NCI-H146 (cell line): Measurements from ENCODE around the gene PKD1L1.
A peak's percentile ranks its signal among the peaks of the same experiment; 100 is the strongest.
"Not testable (repeated sequence)": the region's sequence is repeated elsewhere in the genome, so short reads cannot be mapped to it uniquely, and the experiment has no call there.

Experiments
- DNase-seq: peaks from one replicate; lab custom pipeline; 2025; lab: John Stamatoyannopoulos, UW

The PKD1L1 gene

DNA sequence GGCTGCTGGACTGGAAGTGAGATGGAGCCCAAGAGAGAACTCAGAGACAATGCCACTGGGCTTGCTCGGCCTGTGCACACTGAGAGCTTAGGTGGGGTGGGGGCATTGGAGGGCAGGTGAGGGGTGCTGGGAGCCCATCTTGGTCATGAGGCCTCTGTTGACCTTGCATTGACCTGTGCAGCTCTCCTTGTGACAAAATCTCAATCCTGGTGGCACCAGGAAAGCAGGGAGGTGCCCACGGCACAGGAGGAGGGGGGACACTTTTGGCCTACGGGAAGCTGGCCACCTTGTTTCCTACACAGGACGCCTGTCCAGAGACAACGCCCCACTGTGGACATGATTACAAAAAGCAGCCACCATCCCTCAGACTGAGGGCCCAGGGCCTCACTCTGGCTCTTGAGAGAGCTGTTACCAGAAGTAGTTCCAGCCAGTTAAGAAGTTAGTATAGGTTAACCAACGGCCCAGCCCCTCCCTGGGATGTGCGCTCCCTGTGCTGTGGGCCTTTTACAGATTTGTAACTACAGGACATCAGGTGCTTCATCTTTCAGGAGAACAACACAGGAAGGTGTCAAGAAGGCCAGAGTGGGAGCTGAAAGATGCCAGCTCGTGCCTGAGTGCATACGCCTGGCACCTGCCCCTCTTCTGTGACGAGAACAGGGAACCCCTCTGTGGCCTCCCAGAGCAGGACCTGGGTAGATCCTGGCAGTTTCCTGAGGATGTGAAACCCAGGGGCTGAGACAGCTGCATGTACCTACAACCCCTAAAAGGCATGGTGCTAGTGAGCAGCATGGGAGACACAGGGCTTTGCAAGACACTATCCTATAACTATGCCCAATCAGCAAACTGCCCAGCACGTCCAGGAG lies 10.3 kb downstream of the PKD1L1 start:
- DNase-seq: no peak

GRCh38 chr7:47937065-47937687 lies 11.1 kb downstream of the PKD1L1 start:
- peak; percentile 28 for DNase-seq

- no peak for DNase-seq
Observed at GRCh38 chr7:47936323-47936722, 11.9 kb downstream of the PKD1L1 start.

- DNase-seq: no peak
Observed at GRCh38 chr7:47935336-47935735, 12.9 kb downstream of the PKD1L1 start.

DNA sequence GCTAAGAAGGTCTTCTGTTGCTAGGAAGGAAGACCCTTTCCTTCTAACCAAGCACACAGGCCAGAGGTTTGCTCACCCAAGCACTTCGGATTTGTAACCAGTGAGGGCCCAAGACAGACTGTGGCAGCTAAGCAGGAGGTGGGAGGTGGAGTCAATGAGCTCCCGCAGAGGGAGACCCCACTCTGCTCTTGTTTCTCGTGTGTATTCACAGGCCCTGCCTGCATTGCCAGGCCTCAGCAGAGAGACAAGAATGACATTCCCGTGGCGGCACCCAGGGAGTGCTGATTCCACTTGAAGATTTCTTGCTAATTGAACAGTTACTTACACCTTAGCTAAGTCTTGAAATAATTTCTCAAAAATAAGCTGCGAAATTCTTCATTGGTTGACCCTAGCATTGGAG lies 13.4 kb downstream of the PKD1L1 start:
- DNase-seq: no peak

DNA sequence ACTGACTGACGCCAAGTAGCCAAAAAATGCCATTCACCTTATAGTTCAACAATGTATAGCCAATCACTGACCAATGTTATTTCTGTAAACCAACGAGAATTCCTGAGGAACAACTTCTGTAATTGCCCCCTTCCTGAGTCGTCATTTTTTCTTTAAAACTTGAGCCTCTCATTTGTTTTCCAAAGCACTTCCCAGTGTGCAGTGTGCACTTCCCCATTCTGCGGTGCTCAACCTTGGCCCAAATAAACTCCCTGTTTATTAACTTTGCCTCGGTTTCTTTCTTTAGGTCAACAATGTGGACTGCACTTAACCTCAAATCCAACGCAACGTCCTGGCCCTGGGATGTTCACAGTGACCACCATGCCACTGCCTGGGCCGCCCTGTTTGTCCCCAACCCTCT lies 15.1 kb downstream of the PKD1L1 start:
- DNase-seq: no peak

DNA sequence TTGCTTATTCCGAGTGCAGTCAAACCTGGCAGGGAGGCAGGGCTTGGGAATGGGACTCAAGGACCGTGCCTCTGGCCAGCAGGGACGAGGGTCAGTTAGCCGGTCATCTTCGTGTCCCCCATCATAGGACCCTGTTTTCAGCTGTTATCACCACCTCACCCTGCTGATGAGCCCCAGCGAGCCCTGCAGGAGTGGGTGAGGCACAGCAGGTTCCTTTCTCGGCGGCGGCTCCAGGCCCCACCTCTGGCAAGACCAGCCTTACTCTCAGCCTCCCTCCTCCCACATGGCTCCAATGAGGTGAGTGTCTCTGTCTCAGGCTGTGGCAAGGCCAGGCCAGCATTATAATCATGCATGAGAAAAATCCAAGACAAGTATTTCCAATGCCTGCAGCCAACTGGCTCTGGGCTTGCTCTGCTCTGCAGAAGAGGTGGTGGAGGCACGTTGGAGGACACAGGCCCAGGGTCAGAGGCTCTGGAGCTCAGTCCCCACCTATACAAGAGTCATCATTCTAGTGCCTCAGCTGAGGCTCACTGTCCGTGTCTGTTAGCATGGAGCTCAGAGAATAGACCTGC lies 15.7 kb downstream of the PKD1L1 start:
- DNase-seq: no peak

GRCh38 chr7:47932016-47932415 lies 16.2 kb downstream of the PKD1L1 start:
- DNase-seq: no peak

DNA sequence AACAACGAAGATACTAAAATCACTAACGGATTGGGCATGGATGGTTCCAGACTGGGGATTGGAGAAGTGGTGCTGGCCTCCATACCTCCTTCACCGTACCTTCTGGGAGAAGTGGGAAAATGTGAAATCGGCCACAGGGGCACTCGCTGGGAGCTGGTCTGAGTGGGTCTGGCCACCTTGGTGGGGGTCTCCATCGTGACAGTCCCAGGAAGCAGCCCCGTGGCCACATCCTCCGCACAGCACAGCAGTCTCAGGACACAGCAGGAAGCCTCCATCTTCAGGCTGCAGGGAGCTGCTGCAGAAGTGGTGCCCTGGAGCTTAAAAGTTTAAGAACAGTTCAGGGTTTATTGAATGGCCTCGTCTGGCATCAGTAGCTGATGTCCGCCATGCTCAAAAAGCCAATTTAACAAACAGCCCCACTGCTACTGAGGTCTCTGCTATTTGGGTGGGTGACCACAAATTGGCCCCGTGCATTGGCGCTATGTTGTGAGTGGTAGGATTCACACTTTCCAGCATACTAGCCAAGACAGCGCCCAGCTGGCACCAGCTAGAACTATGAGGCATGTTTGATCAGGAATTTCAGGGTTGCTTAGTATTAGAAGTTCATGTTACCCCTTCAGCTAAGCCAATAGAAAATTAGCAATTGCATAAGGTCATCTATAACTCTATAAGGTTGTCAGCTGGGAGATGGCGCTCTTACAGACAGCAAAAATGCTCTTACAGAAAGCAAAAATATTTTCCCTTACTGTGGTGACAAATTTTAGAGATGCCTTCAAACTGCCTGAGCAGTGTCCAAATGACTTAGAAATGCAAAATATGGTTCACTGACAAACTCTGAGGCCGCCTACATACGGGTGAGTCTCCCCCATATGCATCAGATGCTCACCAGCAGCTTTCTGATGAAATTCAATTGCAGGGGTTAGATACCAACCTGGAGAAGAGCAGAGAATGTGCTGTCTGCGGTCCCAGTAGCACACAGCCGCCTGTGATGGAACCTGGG lies 17.0 kb downstream of the PKD1L1 start:
- DNase-seq: no peak

GRCh38 chr7:47924266-47924665 lies 24.0 kb downstream of the PKD1L1 start:
- no peak for DNase-seq

- not testable (repeated sequence) for DNase-seq
Observed at GRCh38 chr7:47923081-47923875, 25.0 kb downstream of the PKD1L1 start.

DNA sequence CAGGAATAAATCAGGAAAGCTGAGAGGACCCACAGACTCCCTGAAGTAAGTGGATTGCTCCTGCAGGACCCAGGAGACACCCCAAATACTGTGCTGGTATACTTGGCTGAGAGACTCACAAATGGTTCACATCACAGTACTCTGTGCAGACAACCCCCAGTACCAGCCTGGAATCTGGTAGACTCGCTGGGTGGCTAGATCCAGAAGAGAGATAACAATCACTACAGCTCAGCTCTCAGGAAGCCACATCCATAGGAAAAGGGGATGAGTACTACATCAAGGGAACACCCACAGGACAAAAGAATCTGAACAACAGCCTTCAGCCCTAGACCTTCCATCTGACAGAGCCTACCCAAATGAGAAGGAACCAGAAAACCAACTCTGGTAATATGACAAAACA lies 31.8 kb downstream of the PKD1L1 start:
- DNase-seq: not testable (repeated sequence)

GRCh38 chr7:47915616-47915976 lies 32.7 kb downstream of the PKD1L1 start:
- DNase-seq: no peak

DNA sequence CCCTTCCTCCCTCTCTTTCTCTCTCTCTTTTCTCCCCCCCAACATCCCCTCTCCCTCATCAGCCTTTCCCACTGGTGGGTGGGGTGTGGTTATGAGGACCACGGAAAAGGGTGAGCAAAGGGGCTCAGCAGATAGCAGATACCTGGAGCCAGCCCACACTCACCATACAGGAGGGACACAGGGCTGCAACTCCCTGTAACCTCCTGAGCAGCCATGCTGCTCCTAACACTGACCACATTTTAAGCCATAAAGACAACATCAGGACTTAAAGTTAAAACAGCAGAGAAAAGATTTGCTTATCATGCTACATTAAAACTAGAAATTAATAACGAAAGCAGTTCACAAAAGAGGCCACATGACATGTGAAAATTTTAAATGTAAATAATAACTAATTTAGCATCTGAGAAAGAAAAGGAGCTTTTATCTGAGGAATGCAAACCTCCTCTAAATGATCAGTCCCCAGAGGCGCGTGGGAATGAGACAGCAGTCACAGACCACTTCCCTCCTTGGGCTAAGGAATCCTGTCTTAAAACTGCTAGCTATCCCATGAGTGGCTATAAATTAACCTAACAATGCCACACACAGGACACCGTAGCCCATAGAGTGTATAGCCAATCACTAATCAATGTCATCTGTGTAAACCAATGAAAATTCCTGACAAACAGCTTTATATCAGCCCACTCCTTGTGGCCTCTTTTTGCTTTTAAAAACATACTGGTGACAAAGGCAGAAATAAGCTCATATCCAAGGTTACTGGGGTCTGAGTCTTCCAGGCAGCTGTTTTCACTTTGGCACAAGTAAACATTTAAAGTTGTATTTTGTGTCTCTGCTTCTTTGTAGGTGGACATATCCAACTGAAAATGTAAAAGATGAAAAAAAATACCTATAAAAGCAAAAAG lies 33.3 kb downstream of the PKD1L1 start:
- no peak for DNase-seq

GRCh38 chr7:47912332-47912731 lies 35.9 kb downstream of the PKD1L1 start:
- DNase-seq: no peak

DNA sequence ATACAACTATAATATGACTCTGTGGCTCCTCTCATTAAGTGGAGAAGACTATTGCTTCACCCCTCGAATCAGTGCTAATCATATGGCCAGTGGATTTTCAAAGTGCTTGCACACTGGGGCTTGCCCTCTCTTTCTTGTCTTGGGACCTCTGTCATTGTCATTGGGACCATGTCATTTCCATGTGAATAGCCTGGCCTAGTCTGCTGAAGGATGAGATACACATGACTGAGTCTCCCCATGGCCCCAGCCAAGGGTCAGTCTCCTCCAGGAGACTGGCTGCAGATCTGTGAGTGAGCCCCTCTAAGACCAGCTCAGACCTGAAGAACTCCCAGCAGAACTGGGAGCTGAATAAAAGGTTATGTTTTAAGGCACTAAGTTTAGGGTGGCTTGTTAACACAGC lies 39.5 kb downstream of the PKD1L1 start:
- DNase-seq: no peak

- DNase-seq: no peak
Observed at GRCh38 chr7:47907981-47908616, 40.2 kb downstream of the PKD1L1 start.

GRCh38 chr7:47906883-47907282 lies 41.4 kb downstream of the PKD1L1 start:
- DNase-seq: no peak

DNA sequence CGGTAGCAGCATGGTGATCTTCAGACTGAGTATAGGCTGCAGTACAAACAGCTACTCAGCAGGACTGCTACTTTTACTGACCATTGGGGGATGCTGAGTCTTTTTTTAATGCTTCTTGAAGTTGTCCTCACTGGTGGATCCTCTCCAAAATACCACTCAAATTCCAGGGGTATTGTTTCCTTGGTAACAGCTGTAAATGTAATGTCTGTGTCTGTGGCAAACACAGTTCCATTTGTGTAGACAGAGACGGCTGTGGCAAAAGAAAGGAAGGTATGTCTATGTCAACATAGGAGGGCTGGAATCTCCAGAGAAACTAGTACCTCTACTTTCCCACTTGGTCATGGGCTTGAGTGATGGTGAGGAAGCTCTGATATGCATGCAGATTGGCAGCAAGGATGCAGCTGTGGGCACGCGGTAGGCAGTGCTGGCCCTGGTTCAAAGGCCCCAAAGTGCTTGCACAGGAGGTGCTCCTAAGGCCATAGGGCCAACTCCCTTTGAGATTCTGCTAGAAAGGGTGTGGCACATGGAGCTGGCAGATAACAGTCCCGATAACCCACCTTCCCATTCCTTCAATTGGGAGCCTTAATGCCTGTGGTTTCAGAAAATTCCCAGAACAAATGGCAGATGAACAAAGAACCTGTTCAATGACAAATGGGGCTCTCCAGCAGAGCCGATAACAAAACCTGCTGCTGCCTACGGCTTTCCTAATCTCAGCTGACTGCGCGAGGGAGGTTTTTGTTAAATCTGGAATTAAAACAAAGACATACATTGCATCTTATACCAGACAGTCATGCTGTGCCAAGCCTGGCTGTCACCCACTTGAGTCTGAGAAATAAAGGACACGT lies 43.0 kb downstream of the PKD1L1 start:
- peak; percentile 12 for DNase-seq
